ENCODE measurements around the gene IQCN.
A peak's percentile ranks its signal among the peaks of the same experiment; 100 is the strongest.

The IQCN gene

DNA sequence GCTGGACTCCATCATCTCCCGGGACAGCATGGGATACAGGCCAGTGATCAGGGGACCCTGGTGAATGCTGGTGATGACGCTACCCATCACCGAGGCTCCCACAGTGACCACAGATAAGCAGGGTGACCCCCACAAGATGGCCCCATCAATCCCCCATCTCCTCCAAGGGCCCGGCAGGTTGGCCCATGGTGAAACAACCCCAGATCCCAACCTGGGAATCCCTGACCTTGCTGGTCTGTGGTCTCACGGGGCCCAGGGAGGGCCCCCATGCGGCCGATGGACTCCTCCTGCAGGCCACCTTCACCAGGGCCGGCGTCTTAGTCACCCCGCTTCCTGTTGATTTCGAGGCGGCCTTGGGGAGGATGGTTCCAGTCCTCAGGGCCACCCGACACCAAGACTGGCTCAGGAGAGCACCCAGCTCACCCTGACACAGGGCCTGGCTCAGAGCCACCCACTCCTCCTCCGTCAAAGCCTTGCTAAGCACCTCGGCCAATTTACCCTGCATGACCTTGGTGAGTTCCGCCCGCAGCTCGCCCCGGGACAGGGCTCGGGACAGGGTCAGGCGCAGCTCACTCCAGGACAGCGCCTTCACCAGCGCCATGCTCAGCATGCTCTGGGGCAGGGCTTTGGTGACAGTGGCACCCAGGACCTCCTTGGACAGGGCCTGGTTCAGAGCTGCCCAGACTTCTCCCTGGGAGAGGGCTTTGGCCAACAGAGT, 10.0 kb downstream of the IQCN start:
- DNase-seq = no peak

DNA sequence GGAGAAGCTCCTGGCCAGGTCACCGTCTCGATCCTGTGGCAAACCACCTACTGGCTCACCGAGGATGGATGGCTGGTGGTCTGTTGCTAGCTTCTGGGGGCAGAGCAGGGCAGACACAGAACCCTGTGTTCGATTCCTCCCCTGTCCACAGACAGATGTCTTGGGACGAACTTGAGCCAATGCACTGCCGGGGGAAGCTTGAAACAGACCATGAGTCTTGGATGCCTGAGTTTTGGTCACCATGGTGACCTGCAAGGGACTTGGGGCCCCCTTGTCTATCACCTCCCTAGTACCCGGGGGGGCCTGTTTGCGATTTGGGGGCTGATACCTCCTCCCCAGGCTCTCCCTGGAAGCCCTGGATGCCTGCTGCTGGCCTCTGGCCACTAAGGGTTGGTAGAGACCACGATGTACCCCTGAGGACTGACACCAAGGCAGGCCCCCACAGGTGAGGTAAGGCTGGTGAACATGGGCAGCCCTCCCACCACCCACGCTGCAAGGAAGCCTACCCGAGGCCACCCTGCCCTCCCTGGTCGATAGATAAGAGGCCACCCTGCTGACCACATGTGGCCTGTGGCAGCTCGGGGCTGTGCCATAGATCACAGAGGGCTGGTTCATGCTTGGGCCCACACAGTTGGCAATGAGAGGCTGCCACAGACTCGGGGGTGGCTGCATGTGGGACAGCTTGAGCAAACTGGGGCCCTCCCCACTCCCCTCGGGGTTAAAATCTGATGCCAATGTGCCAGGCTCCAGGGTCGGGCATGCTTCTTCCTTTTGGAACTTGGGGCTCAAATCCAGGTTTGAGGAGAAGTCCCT, 10.7 kb downstream of the IQCN start:
- DNase-seq = no peak

DNA sequence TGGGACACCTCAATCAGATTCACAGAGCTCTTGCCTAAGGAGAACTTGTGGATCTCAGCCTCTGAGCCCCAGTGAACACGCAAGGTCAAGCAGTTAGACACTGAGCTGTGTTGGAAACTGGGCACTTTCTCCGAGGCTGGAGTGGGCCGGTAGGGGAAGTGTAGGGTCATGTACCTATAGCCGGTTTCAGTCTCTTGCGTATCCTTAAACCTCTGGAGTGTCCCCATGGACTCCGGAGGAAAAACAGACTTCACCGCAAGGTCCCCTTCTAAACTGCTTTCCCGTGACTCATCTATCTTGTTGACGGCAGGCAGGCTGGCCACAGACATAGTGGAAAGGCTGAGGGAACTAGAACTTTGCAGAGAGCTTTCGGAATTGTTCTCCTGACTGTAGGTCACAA, 11.3 kb downstream of the IQCN start:
- no peak for DNase-seq

DNA sequence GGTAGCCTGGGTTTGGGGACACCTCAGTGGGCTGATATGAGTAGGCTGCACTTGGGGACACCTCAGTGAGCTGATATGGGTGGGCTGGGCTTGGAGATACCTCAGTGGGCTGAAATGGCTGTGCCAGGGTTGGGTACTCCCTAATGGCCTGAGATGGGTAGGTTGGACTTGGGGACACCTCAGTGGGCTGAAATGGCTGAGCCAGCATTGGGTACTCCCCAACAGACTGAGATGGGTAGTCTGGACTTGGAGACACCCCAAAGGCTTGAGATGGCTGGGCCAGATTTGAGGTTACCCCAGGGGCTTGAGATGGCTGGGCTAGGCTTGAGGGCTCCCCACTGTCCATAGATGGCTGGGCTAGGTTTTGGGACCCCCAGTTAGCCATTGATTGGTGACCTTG, 12.1 kb downstream of the IQCN start:
- DNase-seq = no peak

DNA sequence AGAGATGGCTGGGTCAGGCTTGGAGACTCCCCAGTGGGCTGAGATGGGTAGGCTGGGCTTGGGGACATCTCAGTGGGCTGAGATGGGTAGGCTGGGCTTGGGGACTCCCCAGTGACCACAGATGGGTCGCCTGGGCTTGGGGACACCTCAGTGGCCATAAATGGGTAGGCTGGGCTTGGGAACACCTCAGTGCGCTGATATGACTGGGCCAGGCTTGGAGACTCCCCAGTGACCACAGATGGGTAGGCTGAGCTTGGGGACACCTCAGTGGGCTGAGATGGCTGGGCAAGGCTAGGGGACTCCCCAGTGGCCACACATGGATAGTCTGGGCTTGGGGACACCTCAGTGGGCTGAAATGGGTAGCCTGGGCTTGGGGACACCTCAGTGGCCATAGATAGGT, 12.8 kb downstream of the IQCN start:
- DNase-seq = no peak

DNA sequence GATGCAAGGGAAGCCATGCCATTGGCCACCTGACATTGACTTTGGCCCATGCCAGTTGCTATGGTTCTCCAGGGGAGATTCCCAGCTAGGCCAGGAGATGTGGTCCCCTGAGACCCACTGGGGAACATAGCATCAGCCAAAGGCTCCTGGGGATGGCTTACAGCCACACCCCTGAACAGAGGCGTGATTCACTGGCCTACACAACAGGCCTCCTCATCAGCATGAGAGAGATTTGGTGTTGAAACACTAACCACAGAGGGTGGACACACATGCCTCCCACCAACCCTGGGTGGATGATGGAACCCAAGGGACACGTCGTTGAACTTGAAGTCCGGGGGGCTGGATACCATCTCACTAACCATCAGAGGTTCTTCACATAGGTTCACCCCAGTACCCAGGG, 14.4 kb downstream of the IQCN start:
- DNase-seq = no peak

DNA sequence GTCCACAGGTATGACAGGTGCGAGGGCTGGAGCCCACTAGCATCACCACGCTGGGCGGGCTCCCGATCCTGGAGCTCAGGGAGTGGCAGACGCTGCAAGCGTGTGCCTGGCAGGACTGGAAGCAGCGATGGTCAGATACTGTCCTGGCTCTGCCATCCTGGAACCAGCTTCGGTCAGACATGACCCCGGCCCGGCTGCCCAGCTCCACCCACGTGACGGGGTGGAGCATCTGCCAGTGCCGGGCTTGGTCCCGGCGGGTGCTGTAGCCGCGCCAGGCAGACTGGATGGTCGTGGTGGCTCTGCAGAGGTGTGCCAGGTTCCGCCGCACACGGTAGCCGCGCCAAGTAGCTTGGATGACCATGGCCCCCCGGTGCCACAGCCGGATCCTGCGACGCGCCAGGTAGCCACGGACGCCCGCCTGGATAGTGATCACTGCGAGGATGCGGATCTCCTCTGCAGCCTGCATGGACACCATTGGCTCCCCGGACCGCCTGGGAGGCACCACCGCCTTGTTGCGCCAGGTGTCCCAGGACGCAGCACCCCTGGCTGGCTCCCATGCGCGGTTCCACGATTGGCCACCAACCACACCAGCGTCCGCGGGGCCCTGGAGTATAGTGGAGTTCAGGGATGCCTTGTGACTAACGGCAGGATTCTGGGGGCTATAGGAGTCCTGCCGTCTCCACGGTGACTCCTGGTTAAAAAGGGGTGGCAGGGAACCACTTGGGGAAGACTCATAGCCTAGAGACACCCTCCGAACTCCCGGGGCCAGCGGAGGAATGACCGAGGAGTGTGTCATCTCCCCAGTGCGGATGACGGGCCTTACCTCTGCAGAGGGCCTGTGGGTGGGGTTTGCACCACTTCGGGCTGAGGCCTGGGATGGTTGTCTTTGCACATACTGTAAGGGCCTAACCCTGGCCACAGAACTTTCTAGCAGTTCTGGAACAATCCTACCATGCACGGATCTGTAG, 16.5 kb downstream of the IQCN start:
- no peak for DNase-seq

DNA sequence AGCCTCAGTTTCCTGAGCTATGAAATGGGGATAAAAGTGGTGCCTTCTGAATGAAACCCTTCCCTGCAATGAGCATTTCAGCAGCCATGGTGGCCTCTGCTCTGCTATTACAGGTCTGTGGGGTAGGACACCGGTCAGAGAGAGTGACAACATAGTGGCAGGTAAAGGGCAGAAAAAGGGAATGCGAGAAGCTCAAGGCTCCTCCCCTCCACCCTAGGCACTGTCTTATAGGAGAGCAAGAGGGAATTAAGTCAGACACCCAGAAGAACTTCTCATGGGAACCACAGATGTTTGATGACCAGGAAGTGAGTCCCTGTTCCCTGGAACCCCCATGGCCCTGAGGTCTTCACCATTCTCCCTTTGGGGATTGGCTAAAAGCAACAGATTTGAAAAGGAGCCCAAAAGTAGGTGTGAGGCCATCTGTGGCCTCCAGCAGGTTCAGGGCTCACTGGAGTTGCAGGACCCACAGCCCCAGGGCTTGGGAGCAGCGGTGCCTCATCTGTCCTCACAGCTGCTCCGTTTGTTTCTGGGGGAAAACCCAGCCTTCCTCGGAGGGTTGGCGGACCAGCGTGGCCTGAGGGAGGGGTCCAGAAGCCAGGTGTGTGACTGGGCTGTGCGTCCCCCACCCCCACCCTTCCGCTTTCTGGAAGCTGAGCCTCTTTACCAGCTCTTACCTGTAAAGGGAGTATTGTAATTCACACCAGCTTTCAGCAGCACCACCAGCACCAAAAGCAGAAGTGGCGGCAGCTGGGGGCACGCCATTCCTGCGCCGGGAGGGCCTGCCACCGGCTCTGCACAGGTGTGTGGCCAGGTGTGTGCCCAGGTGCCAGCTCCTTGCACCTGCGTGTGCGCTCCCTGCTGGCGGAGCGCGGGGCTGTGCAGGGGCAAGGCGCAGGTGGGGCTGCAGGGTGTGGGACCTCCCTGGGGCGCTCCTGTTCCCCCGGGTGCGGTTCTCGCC, 19.4 kb downstream of the IQCN start:
- DNase-seq = no peak

DNA sequence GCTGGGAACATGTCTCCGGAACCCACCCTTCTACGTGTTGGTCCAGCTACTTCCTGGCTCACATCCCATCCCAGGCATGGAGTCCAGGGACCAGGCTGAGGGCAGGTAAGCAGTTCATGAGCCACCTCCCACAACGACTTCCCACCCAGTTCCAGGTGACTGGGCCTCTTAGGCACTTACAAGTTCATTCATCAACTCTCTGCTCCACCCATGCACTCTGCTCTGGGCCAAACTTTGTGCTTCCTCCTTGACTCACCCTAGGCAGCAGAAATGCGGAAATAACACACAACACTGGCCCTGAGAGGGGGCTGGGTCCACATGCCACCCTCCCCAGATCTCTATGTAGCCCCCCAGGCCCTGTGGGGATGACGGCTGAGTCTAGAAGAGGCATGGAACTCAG, 20.5 kb downstream of the IQCN start:
- DNase-seq = no peak

DNA sequence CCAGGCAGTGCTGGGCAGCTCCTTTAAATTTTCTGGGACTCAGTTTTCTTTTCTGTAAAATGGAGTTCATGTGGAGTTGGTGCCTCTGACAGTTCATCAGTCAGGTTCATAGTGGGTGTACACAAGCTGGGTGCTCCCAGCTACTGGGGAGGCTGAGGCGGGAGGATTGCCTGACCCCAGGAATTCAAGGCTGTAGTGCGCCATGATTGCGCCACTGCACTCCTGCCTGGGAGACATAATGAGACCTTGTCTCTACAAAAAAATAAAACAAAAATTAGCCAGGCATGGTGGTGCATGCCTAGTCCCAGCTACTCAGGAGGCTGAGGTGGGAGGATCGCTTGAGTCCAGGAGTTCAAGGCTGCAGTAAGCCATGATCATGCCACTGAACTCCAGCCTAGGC, 21.1 kb downstream of the IQCN start:
- DNase-seq = no peak

DNA sequence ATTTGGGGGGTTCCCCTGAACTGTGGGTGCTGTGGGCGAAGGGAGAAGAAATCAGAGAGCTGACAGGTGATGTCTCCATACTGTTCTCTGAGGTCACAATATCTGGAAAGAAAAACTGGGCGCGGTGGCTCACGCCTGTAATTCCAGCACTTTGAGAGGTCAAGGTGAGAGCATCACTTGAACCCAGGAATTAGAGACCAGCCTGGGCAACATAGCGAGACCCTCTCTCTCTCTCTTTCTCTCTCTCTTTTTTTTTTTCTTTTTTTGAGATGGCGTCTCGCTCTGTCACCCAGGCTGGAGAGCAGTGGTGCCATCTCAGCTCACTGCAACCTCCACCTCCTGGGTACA, 21.9 kb downstream of the IQCN start:
- DNase-seq = no peak

DNA sequence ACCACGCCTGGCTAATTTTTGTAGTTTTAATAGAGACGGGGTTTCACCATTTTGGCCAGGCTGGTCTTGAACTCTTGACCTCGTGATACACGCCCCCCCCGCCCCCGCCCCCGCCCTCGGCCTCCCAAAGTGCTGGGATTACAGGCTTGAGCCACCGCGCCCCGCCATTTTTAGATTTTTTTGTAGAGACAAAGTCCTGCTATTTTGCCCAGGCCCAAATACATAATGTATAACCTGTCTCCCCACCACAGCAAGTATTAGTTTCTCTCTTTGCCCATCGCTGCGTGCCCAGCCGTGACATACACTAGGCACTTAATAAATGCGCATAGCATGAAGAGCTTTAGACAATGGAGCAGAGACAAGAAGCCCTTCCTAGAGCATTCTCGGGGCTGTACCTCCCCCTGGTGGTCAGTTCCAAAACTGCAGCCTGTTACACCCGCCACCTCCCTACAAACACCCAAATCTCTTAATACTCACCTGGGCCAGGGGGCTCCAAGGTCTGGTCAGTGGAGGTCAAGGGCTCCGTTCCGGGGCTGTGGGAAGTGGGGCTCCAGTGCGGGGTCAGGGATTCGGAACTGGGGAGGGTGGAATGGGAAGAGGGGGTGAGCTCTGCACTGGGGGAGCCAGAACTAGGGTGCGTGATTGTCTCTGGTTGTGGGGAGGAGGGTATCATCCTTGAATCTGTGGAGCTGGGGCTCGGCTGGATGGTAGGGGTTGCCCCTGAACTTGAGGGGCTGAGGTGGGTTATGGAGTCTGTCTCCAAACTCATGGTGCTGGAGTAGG, 22.5 kb downstream of the IQCN start:
- peak; percentile 57 to 88 (median 76) for DNase-seq

DNA sequence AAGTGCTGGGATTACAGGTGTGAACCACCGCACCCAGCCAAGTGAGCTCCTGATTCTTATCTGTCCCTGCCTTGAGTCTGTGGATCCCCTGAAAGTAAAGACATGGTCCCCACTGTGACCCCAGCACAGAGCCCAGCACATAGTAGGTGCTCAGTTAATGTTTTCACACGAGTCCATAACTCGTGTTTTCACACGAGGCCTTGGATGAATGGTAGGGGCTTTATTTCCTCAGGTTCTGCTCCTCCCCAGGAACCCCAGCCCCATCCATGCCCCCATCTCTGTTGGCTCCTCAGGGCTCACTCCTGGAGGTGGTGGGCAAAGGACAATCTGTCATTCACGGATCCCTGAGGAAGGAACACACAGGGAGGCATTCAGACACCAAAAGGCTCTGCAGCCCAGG, 24.4 kb downstream of the IQCN start:
- no peak for DNase-seq

DNA sequence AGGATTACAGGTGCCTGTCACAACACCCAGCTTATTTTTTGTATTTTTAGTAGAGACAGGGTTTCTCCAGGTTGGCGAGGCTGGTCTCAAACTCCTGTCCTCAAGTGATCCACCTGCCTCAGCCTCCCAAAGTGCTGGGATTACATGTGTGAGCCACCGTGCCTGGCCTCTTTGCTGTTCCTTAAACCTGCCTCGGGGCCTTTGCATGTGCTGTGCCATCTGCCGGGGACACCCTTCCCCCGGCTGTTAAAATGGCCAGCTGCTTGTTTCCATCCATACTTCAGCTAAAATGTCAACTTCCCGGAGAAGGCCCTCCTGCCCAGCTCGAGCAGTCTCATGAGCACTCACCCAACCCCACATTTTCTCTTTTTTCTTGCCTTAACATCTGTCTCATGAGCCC, 29.0 kb downstream of the IQCN start:
- no peak for DNase-seq

DNA sequence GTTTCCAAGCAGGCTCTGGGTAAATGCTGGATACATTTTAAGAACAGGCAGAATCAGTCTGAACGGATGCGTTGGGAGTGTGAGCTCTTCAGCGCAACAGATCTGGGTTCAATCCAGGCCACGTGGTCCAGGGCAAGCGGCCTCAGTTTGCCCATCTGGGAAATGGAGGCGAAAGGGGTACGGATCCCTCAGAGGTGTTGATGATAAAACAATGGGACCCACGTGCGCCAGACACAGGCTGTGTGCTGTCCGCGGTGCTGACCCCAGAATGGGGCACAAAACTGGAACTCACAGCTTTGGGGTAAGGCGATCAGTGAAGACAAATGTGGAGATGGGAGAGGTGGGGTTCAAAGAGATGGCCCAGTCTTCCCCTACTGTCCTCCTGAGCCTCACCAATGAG, 34.9 kb downstream of the IQCN start:
- DNase-seq = no peak

DNA sequence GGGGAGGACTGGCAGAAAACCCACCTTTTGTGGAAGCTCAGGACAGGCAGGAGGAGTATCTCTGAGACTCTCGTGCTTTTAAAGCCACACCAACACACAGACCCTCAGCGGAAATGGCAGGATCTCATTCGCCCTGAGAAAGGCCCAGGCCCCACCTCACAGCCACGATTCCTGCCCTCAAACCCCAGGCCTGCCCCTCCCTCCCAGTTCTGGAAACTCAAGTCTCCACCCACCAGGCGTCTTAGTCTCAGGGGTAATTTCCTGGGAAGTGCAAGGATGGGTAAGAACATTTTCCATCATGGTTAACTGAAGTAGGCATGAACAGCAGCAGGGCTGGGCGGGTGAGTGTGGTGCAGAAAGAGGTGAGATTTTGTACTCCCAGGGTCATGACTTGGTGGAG, 40.1 kb downstream of the IQCN start:
- DNase-seq = no peak

DNA sequence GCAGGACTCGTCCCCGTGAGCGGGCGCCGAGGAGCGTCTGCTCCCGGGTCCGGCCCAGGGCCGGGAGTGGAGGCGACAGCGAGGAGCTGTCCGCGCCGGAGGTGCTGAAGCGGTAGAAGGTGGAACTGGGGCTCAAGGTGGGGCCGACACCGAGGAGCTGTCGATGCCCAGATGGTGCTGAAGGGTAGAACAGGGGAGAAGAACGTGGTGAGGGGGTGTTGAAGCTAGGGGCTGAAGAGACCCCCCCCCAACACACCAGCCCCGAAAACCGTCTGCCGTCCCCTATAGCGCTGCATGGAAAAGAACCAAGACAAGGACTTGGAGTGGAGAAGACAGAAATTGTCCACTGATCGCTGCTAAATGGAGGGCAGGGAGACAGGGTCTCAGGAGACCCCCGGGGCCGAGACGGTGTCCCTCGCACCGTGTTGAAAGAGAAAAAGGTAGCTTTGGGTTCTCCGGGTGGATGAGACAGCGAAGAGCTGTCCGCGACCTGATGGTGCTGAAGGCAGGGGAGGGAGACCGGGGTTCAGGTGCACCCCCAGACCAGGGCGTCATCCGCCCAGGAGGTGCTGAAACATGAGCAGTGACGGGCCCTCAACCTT, 40.9 kb downstream of the IQCN start:
- DNase-seq = peak in 5 of 6 experiments; percentile 20 to 55 (median 46)

DNA sequence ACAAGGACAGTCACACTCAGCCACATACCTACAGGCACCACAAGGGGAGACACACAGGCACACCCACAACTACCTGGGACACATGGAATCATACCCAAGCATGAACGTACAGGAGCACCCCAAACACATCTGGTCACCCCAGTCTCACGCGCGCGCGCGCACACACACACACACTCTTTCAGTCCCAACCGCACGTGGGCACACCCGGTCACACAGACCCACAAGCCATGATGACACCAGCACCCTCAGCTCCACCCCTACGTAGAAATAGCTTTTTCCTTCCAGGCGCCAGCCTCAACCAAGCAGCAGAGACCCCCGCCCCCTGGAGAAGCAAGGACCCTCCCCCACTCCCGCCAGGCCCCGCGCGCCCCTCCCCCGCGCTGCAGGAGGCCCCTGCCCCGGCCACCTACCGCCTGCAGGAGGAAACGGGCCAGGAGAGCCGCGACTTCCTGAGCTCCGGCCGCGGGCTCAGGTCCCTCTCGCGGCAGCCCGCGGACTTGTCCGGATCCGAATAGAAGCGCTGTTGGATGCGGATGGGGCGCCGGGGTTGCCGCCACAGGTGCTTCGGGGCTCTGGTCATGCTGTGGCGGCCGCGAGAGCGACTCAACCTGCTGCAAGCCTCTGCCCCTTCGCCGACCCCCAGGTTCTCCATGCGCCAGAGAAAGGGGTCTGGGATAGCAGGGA, 41.6 kb downstream of the IQCN start:
- no peak for DNase-seq

DNA sequence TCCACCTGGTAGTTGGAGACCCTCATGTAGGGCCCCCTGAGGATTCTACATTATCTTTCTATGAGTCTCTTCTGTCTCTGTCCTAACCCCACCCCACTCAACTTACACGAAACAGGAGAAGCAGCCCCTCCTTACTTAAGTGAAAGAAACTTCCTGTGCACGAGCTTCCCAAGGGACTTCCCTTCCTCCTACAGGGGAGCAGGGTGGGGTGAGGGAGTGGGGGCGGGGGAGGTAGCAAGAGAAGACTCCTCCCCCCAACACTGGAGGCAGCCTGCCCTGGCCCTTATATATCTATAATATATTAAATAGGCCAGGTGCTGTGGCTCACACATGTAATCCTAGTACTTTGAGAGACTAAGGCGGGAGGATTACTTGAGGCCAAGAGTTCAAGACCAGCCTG, 42.5 kb downstream of the IQCN start:
- DNase-seq = no peak

DNA sequence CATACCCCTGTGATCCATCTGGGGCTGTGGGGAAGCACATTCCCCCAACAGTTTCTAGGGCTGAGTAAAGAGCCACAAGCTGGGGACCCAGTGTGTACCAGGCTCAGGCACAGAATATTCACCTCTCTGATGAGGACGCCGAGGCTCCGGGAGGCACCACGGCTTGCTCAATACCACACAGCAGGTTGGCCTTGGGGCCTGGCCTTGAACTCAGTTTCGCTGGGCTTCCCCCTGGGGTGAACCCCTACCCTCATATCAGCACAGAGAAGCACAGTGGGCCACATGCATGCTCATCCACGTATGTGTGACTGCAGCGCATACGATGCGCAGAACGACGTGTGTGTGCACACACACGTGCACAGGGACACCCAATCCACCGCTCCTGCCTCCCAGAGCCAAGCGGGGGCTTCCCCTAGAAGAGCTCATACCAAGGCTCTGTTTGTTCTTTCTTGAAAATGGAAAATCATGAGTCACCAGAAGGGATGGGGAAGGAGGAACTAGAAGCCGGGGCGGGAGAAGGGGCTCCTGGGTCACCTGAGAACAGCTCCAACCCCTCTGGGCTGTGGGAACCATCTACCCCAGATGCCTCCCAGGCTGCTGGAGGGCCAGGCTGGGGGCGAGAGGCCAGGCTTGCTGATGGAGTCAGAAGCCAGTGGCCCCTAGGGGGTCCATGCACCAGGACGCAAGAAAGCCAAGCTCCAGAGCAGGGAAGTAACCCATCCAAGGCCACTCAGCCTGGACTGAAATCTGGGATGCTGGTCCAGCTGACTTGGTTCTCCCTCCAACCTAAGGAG, 43.1 kb downstream of the IQCN start:
- DNase-seq = no peak

Data from stimulated activated naive CD4-positive, alpha-beta T cell (primary cell).